Gastroesophageal sphincter (tissue), 4 donors: ENCODE results near the gene ZNF454. TPM values are rescaled to one million over a fixed set of nuclear protein-coding genes. Genes with fewer than 3 reads are reported as not detected.

Experiments used
- ATAC-seq: fragments of 150-250 bp; one replicate; pipeline ENCODE4 v1.9.1; 2016; ENCODE audit warnings: mild to moderate bottlenecking, moderate library complexity
- H3K27ac ChIP-seq, 4 donors: fragments of 200-600 bp; sonication (generic) in 3 of 4; 1 replicate in 3 of 4; 2 replicates in 1 of 4; pipeline ENCODE4 v1.5.1; 2016 to 2019
- H3K27me3 ChIP-seq: fragments of 200-600 bp; sonication (generic); one replicate; pipeline ENCODE4 v1.5.1; 2019
- H3K36me3 ChIP-seq, 2 donors: fragments of 200-600 bp; sonication (generic); one replicate each; pipeline ENCODE4 v1.5.1; 2019; ENCODE audit warnings: control low read depth in 1 of 2
- H3K4me1 ChIP-seq, 3 donors: fragments of 200-600 bp; sonication (generic); 1 replicate in 2 of 3; 2 replicates in 1 of 3; pipeline ENCODE4 v1.5.1; 2016 to 2019; ENCODE audit warnings: control low read depth in 2 of 3
- H3K4me3 ChIP-seq, 2 donors: fragments of 200-600 bp; sonication (generic); one replicate each; pipeline ENCODE4 v1.5.1; 2019; ENCODE audit warnings: mild to moderate bottlenecking in 1 of 2, moderate library complexity in 1 of 2
- H3K9me3 ChIP-seq, 3 donors: fragments of 200-600 bp; sonication (generic); one replicate each; pipeline ENCODE4 v1.5.1; 2017 to 2019; ENCODE audit warnings: control low read depth in 2 of 3
- EP300 ChIP-seq: sonication (generic); formaldehyde crosslinking; IDR thresholded peaks from one replicate; pipeline ENCODE4 v1.6.1; 2017; ENCODE audit warnings: antibody characterized with exemption, mild to moderate bottlenecking
- POLR2A ChIP-seq, 2 donors: fragments of 450-650 bp; IDR thresholded peaks; one replicate each; pipeline ENCODE4 v1.6.1; 2017; ENCODE audit warnings: antibody characterized with exemption in 2 of 2, mild to moderate bottlenecking in 2 of 2, moderate library complexity in 1 of 2
- POLR2AphosphoS5 ChIP-seq: sonication (generic); formaldehyde crosslinking; IDR thresholded peaks from one replicate; pipeline ENCODE4 v1.6.1; 2017; ENCODE audit warnings: antibody characterized with exemption
- WGBS, 2 donors: methylation state at CpG; one replicate each; pipeline ENCODE4 v1.1.5; 2018; ENCODE audit warnings: low coverage in 1 of 2; 5-methylcytosine and 5-hydroxymethylcytosine counted together
- total RNA-seq, 4 donors: library from RNA; depleted of rRNA; stranded (reverse); fragments of >200 nt; gene quantifications; one replicate each; pipeline ENCODE4 v1.1.0, GENCODE V29; 2016
- TF ChIP-seq, protein P1 (sequence below), 4 experiments: fragments of 200-600 bp in 2 of 4; fragments of 450-650 bp in 2 of 4; sonication (generic) in 1 of 4; IDR thresholded peaks; one replicate each; pipeline ENCODE4 v1.5.1; 2017 to 2019; ENCODE audit warnings: antibody characterized with exemption in 4 of 4, mild to moderate bottlenecking in 2 of 4, moderate library complexity in 2 of 4

The ZNF454 gene
- total RNA-seq, 4 donors from 2014 or later, result 1.3 to 5.1 (median 3.1) TPM

DNA sequence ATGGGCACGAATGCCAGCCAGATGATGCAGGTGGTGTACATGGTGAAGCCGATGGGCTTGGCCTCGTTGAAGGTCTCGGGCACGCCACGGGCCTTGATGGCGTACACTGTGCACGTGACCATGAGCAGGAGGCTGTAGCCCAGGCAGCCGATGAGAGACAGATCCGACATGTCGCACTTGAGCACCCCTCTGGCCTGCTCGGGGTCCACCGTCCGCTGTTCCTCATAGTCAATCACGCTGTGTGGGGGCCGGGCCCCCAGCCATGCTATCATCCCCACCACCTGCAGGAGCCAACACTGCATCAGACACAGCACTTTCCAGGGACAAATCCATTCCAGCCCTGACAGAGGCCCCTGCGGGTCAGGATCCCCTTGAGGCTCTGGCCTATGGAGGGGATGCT, 41.9 kb downstream of the ZNF454 start:
- H3K36me3 ChIP-seq, result peaks cover 0 to 10% of the 10 kb centered on the region in 2 donors
- no peak overlapping the region for H3K4me3 ChIP-seq
- H3K27me3 ChIP-seq, result no peaks in the 10 kb centered on the region
- H3K4me1 ChIP-seq, result no peaks in the 10 kb centered on the region
- WGBS, 2 donors, result 100% methylated on average over 8 of the region's 17 CpGs; no CpG with 5 or more reads in 1 of the 2 donors
- peaks cover 0 to 100% (median 0%) of the 10 kb centered on the region in 3 donors for H3K9me3 ChIP-seq
- H3K27ac ChIP-seq, result no peak overlapping the region
- ATAC-seq, result no peak
- TF ChIP-seq, protein P1, sequence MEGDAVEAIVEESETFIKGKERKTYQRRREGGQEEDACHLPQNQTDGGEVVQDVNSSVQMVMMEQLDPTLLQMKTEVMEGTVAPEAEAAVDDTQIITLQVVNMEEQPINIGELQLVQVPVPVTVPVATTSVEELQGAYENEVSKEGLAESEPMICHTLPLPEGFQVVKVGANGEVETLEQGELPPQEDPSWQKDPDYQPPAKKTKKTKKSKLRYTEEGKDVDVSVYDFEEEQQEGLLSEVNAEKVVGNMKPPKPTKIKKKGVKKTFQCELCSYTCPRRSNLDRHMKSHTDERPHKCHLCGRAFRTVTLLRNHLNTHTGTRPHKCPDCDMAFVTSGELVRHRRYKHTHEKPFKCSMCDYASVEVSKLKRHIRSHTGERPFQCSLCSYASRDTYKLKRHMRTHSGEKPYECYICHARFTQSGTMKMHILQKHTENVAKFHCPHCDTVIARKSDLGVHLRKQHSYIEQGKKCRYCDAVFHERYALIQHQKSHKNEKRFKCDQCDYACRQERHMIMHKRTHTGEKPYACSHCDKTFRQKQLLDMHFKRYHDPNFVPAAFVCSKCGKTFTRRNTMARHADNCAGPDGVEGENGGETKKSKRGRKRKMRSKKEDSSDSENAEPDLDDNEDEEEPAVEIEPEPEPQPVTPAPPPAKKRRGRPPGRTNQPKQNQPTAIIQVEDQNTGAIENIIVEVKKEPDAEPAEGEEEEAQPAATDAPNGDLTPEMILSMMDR (IDR thresholded peaks at IDR 0.05), result no peak
- no peak for TF ChIP-seq POLR2AphosphoS5
- no peak for TF ChIP-seq EP300
- TF ChIP-seq POLR2A (IDR thresholded peaks at IDR 0.05), result no peak

- ATAC-seq, result no peak
- Histone ChIP-seq H3K27ac (no peak overlapping the region), H3K36me3 (peaks cover 0 to 2% of the 10 kb centered on the region in 2 donors), H3K4me1 (no peaks in the 10 kb centered on the region), H3K4me3 (no peak overlapping the region), H3K27me3 (no peaks in the 10 kb centered on the region), H3K9me3 (peaks cover 0 to 100% (median 0%) of the 10 kb centered on the region in 3 donors)
- TF ChIP-seq EP300 (no peak), POLR2A (IDR thresholded peaks at IDR 0.05) (no peak), POLR2AphosphoS5 (no peak)
- TF ChIP-seq, protein P1 (IDR thresholded peaks at IDR 0.05), result no peak
- no CpG with 5 or more reads among the region's 10 CpGs for WGBS, 2 donors
Measured at GRCh38 chr5:178983728-178984127, 42.7 kb downstream of the ZNF454 start.

DNA sequence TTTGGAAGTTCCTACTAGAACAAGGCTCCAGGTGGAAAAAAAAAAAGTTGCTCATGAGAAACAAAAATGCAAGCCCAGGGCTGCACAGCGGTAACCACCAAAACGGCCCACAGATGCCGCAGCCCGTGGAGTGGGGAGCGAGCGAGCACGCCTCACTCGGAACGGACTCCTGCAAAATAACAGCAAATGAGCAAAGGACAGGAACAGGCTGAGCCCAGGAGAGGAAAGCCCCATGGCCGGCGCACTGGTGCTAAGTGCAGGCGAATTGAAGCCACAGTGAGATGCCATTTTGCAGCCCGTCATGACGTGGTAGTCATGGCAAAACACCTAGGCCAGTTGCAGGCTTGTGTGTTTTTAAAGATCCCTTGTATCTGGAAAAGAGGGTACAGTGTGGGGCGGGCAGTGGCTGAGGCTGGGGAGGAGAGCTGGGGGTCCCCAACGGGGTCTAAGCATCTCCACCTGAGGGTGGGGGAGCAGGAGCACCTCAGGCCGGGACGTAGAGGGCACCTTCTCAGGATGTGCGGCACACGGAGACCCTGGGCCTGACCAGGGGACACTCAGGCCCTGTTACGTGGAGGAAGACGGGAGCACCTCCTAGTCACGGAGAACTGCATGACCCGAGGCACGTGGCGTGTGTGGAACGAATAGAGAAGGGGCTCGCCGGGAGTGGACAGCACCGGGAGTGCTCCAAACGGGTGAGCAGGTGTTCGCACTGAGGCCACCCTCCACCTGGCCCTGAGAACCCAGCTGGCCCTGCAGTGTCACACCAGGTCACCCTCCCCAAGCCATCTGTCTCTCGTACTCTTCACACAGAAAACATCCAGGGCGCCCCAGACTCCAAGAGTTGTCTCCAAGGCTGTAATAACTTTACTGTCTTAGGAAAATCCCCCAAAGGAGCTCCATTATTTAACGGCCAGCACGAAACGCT, 43.4 kb downstream of the ZNF454 start:
- H3K27ac ChIP-seq, result no peak overlapping the region
- 98 to 100% methylated on average over 3 to 32 of the region's 37 CpGs for WGBS, 2 donors
- peaks cover 0 to 100% (median 0%) of the 10 kb centered on the region in 3 donors for H3K9me3 ChIP-seq
- no peaks in the 10 kb centered on the region for H3K27me3 ChIP-seq
- no peak overlapping the region for H3K4me3 ChIP-seq
- no peak for ATAC-seq
- TF ChIP-seq, protein P1 (IDR thresholded peaks at IDR 0.05), result no peak
- TF ChIP-seq EP300 (no peak), POLR2A (IDR thresholded peaks at IDR 0.05) (no peak), POLR2AphosphoS5 (no peak)
- H3K36me3 ChIP-seq, result no peaks in the 10 kb centered on the region
- H3K4me1 ChIP-seq, result no peaks in the 10 kb centered on the region

DNA sequence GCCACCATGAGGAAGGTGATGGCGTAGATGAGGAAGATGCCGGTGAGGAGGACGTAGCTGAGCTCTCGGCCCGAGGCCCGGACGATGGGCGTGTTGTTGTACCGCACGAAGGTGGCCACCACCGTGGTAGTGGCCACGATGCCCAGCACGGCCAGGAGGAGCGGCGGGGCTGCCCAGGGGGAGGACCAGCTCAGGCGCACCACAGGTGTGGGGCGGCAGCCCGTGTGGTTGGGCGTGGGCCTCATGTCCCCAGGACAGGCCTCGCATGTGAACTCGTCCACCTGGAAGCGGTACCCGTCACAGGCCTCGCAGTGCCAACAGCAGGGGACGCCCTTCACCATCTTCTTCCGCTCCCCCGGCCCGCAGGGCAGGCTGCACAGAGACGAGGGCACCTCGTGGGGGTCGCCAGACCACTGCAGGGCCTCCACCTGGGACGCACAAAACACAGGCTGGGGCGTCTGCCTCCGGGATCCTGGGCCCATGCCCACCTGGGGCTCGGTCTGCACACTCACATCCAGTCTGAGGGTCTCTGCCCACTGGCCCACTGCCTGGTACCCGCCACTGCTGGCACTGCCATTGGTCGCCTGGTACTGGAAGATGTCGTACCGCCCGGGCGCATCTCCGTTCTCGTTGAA, 45.4 kb downstream of the ZNF454 start:
- no peaks in the 10 kb centered on the region for H3K4me1 ChIP-seq
- 80 to 97% methylated on average over 1 to 7 of the region's 43 CpGs for WGBS, 2 donors
- no peak for ATAC-seq
- H3K36me3 ChIP-seq, result no peaks in the 10 kb centered on the region
- H3K27ac ChIP-seq, result no peak overlapping the region
- H3K27me3 ChIP-seq, result peaks cover 1% of the 10 kb centered on the region
- H3K9me3 ChIP-seq, result peaks cover 0 to 100% (median 0%) of the 10 kb centered on the region in 3 donors
- no peak for TF ChIP-seq POLR2A (IDR thresholded peaks at IDR 0.05)
- TF ChIP-seq, protein P1 (IDR thresholded peaks at IDR 0.05), result no peak
- no peak for TF ChIP-seq EP300
- TF ChIP-seq POLR2AphosphoS5, result no peak
- H3K4me3 ChIP-seq, result no peak overlapping the region
